ENCODE results near the gene RGSL1.

- TF ChIP-seq MAZ (CRISPR knock-in tag; conservative IDR thresholded peaks at IDR 0.05 in 1 of 2, IDR thresholded peaks at IDR 0.05 in 1 of 2): no peak; a peak in 1 of 4 replicates
- no peak for TF ChIP-seq ZNF707 (CRISPR knock-in tag; conservative IDR thresholded peaks at IDR 0.05)
These were observed 150.9 kb downstream of the RGSL1 start for GRCh38 chr1:182600745-182601415.
